WTC11 (cell line): Measurements from ENCODE around the gene C20orf144.

Experiments used
- ELF4 ChIP-seq: sonication (generic); formaldehyde crosslinking; IDR thresholded peaks from 2 replicates; pipeline ENCODE4 v1.8.1; 2022; ENCODE audit warnings: low read depth, mild to moderate bottlenecking, moderate library complexity, missing genetic modification reagents
- FOXK1 ChIP-seq: sonication (generic); formaldehyde crosslinking; IDR thresholded peaks from 2 replicates; pipeline ENCODE4 v1.8.0; 2022; ENCODE audit warnings: mild to moderate bottlenecking, moderate library complexity, missing genetic modification reagents
- FOXP1 ChIP-seq: sonication (generic); formaldehyde crosslinking; IDR thresholded peaks from 2 replicates; pipeline ENCODE4 v1.8.0; 2022; ENCODE audit warnings: missing genetic modification reagents, mild to moderate bottlenecking, moderate library complexity, borderline replicate concordance
- NFE2L1 ChIP-seq: sonication (generic); formaldehyde crosslinking; IDR thresholded peaks from 2 replicates; pipeline ENCODE4 v1.8.1; 2023; ENCODE audit warnings: missing genetic modification reagents
- ZBTB21 ChIP-seq: sonication (generic); formaldehyde crosslinking; IDR thresholded peaks from 2 replicates; pipeline ENCODE4 v1.8.1; 2023; ENCODE audit warnings: mild to moderate bottlenecking, missing genetic modification reagents, borderline replicate concordance
- TF ChIP-seq, protein P1 (sequence below): fragments of 200-600 bp; IDR thresholded peaks from 2 replicates; pipeline ENCODE4 v1.8.0; 2022; ENCODE audit warnings: antibody characterized with exemption
- TF ChIP-seq, protein P2 (sequence below): sonication (generic); formaldehyde crosslinking; conservative IDR thresholded peaks from 2 replicates; pipeline ENCODE4 v1.8.1; 2022; ENCODE audit warnings: mild to moderate bottlenecking, missing genetic modification reagents
- TF ChIP-seq, protein P3 (sequence below): sonication (generic); formaldehyde crosslinking; IDR thresholded peaks from 2 replicates; pipeline ENCODE4 v1.8.0; 2022; ENCODE audit warnings: mild to moderate bottlenecking, missing genetic modification reagents

DNA sequence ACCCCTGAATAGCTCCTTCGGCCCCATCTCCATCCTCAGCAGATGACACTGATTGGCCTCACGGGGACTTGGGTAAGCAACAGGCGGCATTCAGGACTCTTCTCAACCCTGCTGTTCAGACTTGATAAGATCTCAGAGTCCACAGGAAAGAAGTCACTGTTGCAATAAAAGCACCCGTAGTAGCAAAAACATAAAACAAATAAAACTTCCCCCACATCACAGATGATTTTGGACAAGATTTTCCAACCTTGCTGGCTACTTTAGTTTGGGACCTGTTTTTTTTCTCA, 17.1 kb upstream of the C20orf144 start:
- TF ChIP-seq, protein P1, sequence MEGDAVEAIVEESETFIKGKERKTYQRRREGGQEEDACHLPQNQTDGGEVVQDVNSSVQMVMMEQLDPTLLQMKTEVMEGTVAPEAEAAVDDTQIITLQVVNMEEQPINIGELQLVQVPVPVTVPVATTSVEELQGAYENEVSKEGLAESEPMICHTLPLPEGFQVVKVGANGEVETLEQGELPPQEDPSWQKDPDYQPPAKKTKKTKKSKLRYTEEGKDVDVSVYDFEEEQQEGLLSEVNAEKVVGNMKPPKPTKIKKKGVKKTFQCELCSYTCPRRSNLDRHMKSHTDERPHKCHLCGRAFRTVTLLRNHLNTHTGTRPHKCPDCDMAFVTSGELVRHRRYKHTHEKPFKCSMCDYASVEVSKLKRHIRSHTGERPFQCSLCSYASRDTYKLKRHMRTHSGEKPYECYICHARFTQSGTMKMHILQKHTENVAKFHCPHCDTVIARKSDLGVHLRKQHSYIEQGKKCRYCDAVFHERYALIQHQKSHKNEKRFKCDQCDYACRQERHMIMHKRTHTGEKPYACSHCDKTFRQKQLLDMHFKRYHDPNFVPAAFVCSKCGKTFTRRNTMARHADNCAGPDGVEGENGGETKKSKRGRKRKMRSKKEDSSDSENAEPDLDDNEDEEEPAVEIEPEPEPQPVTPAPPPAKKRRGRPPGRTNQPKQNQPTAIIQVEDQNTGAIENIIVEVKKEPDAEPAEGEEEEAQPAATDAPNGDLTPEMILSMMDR, result no peak
- TF ChIP-seq, protein P2, sequence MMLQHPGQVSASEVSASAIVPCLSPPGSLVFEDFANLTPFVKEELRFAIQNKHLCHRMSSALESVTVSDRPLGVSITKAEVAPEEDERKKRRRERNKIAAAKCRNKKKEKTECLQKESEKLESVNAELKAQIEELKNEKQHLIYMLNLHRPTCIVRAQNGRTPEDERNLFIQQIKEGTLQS, result no peak
- no peak for TF ChIP-seq NFE2L1
- TF ChIP-seq FOXP1, result no peak
- no peak for TF ChIP-seq ELF4 (CRISPR knock-in tag)
- TF ChIP-seq, protein P3, sequence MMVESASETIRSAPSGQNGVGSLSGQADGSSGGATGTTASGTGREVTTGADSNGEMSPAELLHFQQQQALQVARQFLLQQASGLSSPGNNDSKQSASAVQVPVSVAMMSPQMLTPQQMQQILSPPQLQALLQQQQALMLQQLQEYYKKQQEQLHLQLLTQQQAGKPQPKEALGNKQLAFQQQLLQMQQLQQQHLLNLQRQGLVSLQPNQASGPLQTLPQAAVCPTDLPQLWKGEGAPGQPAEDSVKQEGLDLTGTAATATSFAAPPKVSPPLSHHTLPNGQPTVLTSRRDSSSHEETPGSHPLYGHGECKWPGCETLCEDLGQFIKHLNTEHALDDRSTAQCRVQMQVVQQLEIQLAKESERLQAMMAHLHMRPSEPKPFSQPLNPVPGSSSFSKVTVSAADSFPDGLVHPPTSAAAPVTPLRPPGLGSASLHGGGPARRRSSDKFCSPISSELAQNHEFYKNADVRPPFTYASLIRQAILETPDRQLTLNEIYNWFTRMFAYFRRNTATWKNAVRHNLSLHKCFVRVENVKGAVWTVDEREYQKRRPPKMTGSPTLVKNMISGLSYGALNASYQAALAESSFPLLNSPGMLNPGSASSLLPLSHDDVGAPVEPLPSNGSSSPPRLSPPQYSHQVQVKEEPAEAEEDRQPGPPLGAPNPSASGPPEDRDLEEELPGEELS (CRISPR knock-in tag), result no peak
- TF ChIP-seq ZBTB21 (CRISPR knock-in tag), result no peak
- no peak for TF ChIP-seq FOXK1 (CRISPR knock-in tag)
